Lower leg skin (tissue), 3 donors: ENCODE measurements around the gene MEN1.

Source experiments
- CTCF ChIP-seq, 3 donors: fragments of 450-650 bp; IDR thresholded peaks; one replicate each; pipeline ENCODE4 v1.5.1; 2016; ENCODE audit warnings: antibody characterized with exemption in 3 of 3, mild to moderate bottlenecking in 3 of 3, moderate library complexity in 2 of 3
- POLR2A ChIP-seq, 2 donors: fragments of 450-650 bp; IDR thresholded peaks; one replicate each; pipeline ENCODE4 v1.6.1; 2016 to 2017; ENCODE audit warnings: antibody characterized with exemption in 2 of 2, mild to moderate bottlenecking in 1 of 2, moderate library complexity in 1 of 2

GRCh38 chr11:64801561-64802369, 8.6 kb downstream of the MEN1 start:
- TF ChIP-seq CTCF (IDR thresholded peaks at IDR 0.05) (no peak), POLR2A (IDR thresholded peaks at IDR 0.05) (no peak)
